KMS-11 (cell line): Measurements from ENCODE around the gene TCF7.

Experiments used
- H2AFZ ChIP-seq: fragments of 200-600 bp; sonication (generic); 2 replicates; pipeline ENCODE4 v1.6.1; 2016; ENCODE audit warnings: antibody characterized with exemption, mixed run types, low read depth
- H3K27ac ChIP-seq: fragments of 200-600 bp; sonication (generic); 2 replicates; pipeline ENCODE4 v1.6.1; 2016; ENCODE audit warnings: mild to moderate bottlenecking, mixed run types
- H3K27me3 ChIP-seq: fragments of 200-600 bp; sonication (generic); 2 replicates; pipeline ENCODE4 v1.6.1; 2017; ENCODE audit warnings: mild to moderate bottlenecking, low read depth, mixed run types, moderate library complexity; ENCODE audit not compliant: insufficient read depth
- H3K36me3 ChIP-seq: fragments of 200-600 bp; sonication (generic); 2 replicates; pipeline ENCODE4 v1.6.1; 2017; ENCODE audit warnings: mild to moderate bottlenecking, mixed run types; ENCODE audit not compliant: insufficient read depth
- H3K4me1 ChIP-seq: fragments of 200-600 bp; sonication (generic); 2 replicates; pipeline ENCODE4 v1.6.1; 2016; ENCODE audit warnings: mild to moderate bottlenecking, low read depth, mixed run types; ENCODE audit not compliant: poor library complexity, severe bottlenecking
- H3K4me2 ChIP-seq: fragments of 200-600 bp; sonication (generic); 2 replicates; pipeline ENCODE4 v1.7.0; 2016; ENCODE audit warnings: mild to moderate bottlenecking, mixed run types
- H3K4me3 ChIP-seq: fragments of 200-600 bp; sonication (generic); IDR thresholded peaks from 2 replicates; pipeline ENCODE4 v1.6.1; 2017; ENCODE audit warnings: low read depth, low read length, mixed read lengths; ENCODE audit not compliant: insufficient read depth
- H3K79me2 ChIP-seq: fragments of 200-600 bp; sonication (generic); 2 replicates; pipeline ENCODE4 v1.6.1; 2016; ENCODE audit warnings: low read depth, mixed run types; ENCODE audit not compliant: insufficient read depth
- H3K9ac ChIP-seq: fragments of 200-600 bp; sonication (generic); 2 replicates; pipeline ENCODE4 v1.6.1; 2016; ENCODE audit warnings: mild to moderate bottlenecking, mixed run types
- H4K20me1 ChIP-seq: fragments of 200-600 bp; sonication (generic); 2 replicates; pipeline ENCODE4 v1.6.1; 2016; ENCODE audit warnings: mild to moderate bottlenecking, mixed run types; ENCODE audit not compliant: insufficient read depth
- CTCF ChIP-seq: fragments of 200-600 bp; sonication (generic); conservative IDR thresholded peaks from 2 replicates; pipeline ENCODE4 v1.6.1; 2017; ENCODE audit warnings: low read depth, mild to moderate bottlenecking, antibody characterized with exemption, low read length, moderate library complexity, mixed read lengths

Gene TCF7

GRCh38 chr5:134116286-134116685 is 1.8 kb downstream of the TCF7 start:
- no peak overlapping the region for H3K4me3 ChIP-seq
- TF ChIP-seq CTCF: no peak
- H4K20me1 ChIP-seq: no peaks in the 10 kb centered on the region
- H3K9ac ChIP-seq: no peak overlapping the region
- H3K4me2 ChIP-seq: no peak overlapping the region
- no peaks in the 10 kb centered on the region for H3K4me1 ChIP-seq
- H3K27me3 ChIP-seq: peaks cover 17% of the 10 kb centered on the region; the same call in 1 of the 2 replicates
- H3K36me3 ChIP-seq: no peaks in the 10 kb centered on the region
- no peak overlapping the region for H3K27ac ChIP-seq
- no peak overlapping the region for H2AFZ ChIP-seq
- no peaks in the 10 kb centered on the region for H3K79me2 ChIP-seq

GRCh38 chr5:134116789-134117761 is 2.6 kb downstream of the TCF7 start:
- Histone ChIP-seq H3K27me3 (peaks cover 17% of the 10 kb centered on the region; the same call in 1 of the 2 replicates), H3K4me3 (no peak overlapping the region), H3K36me3 (no peaks in the 10 kb centered on the region), H3K27ac (no peak overlapping the region), H3K4me1 (no peaks in the 10 kb centered on the region), H2AFZ (no peak overlapping the region), H3K4me2 (no peak overlapping the region), H4K20me1 (no peaks in the 10 kb centered on the region), H3K9ac (no peak overlapping the region), H3K79me2 (no peaks in the 10 kb centered on the region)
- no peak for TF ChIP-seq CTCF

DNA sequence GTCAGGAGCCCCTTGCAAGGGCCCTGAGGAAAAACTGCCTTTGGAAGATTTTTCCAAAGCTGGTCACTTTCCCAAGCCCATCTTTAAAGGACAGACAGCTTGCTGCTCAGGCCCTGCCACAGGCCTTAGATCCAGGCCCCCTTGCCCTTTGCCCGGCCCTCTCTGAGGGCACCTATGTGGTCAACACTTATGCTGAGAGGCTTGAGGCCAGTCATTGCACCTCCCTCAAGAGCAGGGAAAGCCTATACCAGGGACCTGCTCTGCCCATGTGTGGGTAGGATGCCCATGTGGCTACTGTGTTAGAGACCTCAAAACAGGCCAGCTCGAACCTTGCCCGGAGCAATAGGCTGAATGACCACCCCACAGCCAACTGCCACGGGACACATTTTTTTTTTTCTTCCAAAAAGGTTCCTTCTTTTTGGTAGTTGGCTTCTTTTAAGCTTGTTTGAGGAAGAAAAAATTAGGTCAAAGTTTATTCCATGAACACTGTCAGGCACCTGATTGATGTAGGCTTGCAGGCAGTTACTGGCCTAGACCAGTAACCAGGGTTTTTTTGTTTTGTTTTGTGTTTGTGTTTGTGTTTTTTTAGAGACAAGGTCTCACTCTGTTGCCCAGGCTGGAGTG is 3.8 kb downstream of the TCF7 start:
- Histone ChIP-seq H3K9ac (no peak overlapping the region), H3K36me3 (no peaks in the 10 kb centered on the region), H3K4me1 (no peaks in the 10 kb centered on the region), H3K79me2 (no peaks in the 10 kb centered on the region), H3K4me2 (no peak overlapping the region), H3K27me3 (peaks cover 17% of the 10 kb centered on the region; the same call in 1 of the 2 replicates), H2AFZ (no peak overlapping the region), H4K20me1 (no peaks in the 10 kb centered on the region), H3K27ac (no peak overlapping the region), H3K4me3 (no peak overlapping the region)
- no peak for TF ChIP-seq CTCF

- no peaks in the 10 kb centered on the region for H3K4me1 ChIP-seq
- TF ChIP-seq CTCF: no peak
- H3K79me2 ChIP-seq: no peaks in the 10 kb centered on the region
- no peaks in the 10 kb centered on the region for H3K36me3 ChIP-seq
- H3K4me3 ChIP-seq: no peak overlapping the region
- no peak overlapping the region for H3K9ac ChIP-seq
- no peak overlapping the region for H3K27ac ChIP-seq
- no peaks in the 10 kb centered on the region for H4K20me1 ChIP-seq
- no peak overlapping the region for H3K4me2 ChIP-seq
- H2AFZ ChIP-seq: no peak overlapping the region
- H3K27me3 ChIP-seq: peaks cover 13% of the 10 kb centered on the region; the same call in 1 of the 2 replicates
Measured at GRCh38 chr5:134119720-134120119, 5.2 kb downstream of the TCF7 start.
